Measurements from ENCODE around the gene PYGB.

Gene PYGB

DNA sequence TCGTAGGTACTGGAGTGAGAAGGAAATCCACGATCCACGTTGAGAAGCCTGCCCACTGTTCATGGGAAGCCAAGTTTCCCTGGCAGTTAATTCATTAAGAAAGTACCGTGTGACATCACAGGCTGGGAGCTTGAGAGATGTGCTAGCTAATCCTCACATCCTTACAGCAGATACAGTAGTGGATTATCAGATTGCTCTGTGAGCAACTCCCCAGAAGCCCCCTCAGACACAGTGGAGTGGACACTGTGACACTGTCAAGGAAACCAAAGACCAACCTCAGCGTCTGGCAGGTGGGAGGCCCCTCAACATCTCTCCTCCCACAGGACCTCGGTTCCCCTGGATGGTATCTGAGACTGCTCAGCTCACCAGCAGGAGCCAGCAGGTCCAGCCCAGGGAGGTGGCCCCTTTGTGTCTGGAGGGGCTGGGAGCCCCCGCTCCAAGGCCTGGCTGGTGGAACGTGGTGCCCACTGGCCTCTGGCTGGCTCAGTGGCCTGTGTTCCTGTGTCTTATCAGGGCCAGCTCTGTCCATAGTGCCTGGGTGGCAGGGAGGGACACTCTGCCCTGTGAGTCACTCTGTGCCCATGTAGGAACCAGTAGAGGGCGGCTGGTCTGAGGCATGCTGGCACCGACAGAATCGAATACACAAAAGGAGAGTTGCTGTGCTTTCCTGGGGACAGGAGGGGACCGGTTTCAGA, 7.2 kb downstream of the PYGB start:
- DNase-seq (ENCODE audit: low read depth in 2 of 2) = no peak
- H3K4me3 ChIP-seq (replicated peaks in 1 of 2; ENCODE audit: low read depth in 2 of 2, low read length in 2 of 2) = no peak overlapping the region
- no peak for TF ChIP-seq CTCF (IDR thresholded peaks at IDR 0.05; ENCODE audit: low read depth, low read length)

GRCh38 chr20:25256226-25256859, 8.5 kb downstream of the PYGB start:
- peak; percentile 50 to 66 for DNase-seq (ENCODE audit: low read depth in 2 of 2)
- no peak for TF ChIP-seq CTCF (IDR thresholded peaks at IDR 0.05; ENCODE audit: low read depth, low read length)
- no peak overlapping the region for H3K4me3 ChIP-seq (replicated peaks in 1 of 2; ENCODE audit: low read depth in 2 of 2, low read length in 2 of 2)

GRCh38 chr20:25257130-25257529, 9.2 kb downstream of the PYGB start:
- no peak overlapping the region for H3K4me3 ChIP-seq (replicated peaks in 1 of 2; ENCODE audit: low read depth in 2 of 2, low read length in 2 of 2)
- no peak for DNase-seq (ENCODE audit: low read depth in 2 of 2)
- no peak for TF ChIP-seq CTCF (IDR thresholded peaks at IDR 0.05; ENCODE audit: low read depth, low read length)

DNA sequence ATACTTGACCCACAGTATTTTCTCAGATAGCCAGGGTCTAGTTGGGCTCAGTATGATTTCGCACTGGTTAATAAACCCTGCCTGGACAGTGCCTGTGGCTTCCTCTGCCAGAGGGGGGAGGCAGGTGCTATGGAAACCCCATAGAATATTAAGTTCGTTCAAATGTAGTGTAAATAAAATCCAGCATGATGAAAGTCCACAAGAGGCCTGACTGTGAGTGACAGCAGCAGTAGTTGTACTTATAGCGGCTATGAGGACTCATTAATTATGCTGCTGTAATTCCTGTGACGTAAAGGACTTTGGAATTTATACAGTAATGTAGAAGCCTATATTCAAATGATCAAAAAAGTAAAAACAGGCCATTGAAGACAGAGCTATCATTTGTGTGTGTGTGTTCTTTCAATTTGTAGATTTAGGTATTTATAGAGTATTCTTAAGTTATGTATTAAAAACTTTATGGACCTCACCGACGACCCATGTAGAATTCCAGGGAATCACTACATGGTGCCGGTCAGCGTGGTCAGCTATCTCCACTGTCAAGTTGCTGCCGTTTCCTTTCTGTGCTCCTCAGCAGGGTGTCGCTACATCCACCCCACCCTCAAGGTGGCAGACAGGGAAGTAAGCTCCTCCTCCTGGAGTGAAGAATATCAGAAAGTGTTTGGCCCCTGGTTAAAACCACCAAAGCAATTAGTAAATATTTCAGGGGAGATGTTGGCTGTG, 10.0 kb downstream of the PYGB start:
- DNase-seq (ENCODE audit: low read depth in 2 of 2) = no peak
- no peak overlapping the region for H3K4me3 ChIP-seq (replicated peaks in 1 of 2; ENCODE audit: low read depth in 2 of 2, low read length in 2 of 2)
- TF ChIP-seq CTCF (IDR thresholded peaks at IDR 0.05; ENCODE audit: low read depth, low read length) = no peak

DNA sequence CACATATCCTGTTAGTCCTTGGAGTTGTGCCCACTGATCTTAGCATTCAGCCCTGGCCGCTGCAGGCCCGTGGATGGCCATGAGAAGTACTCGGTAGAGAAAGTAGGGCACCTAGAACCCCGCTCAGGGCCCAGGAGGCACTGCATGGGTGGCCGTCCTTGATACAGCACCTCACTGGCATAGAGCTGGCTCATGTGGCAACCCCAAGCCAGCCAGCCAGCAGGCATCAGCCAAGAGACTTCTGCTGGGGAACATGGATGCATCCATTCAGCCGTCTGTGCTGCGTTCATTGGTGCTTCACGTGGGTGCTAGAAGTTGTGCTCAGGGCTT, 10.6 kb downstream of the PYGB start:
- TF ChIP-seq CTCF (IDR thresholded peaks at IDR 0.05; ENCODE audit: low read depth, low read length) = no peak
- no peak overlapping the region for H3K4me3 ChIP-seq (replicated peaks in 1 of 2; ENCODE audit: low read depth in 2 of 2, low read length in 2 of 2)
- DNase-seq (ENCODE audit: low read depth in 2 of 2) = no peak

- DNase-seq (ENCODE audit: low read depth in 2 of 2) = no peak
- no peak overlapping the region for H3K4me3 ChIP-seq (replicated peaks in 1 of 2; ENCODE audit: low read depth in 2 of 2, low read length in 2 of 2)
- no peak for TF ChIP-seq CTCF (IDR thresholded peaks at IDR 0.05; ENCODE audit: low read depth, low read length)
These were observed 10.9 kb downstream of the PYGB start for GRCh38 chr20:25258828-25259227.

All from cardiac fibroblast (primary cell).